Lung (tissue), 12 donors: ENCODE data around the gene CNTNAP5. TPM values are rescaled to one million over a fixed set of nuclear protein-coding genes. Genes with fewer than 3 reads are reported as not detected.

Source experiments
- ATAC-seq: fragments of 200-7000 bp; cut with Tn5 transposase; one replicate; pipeline ENCODE4 v1.9.1; 2020; ENCODE audit warnings: moderate number of reproducible peaks; ENCODE audit not compliant: insufficient read depth, low FRiP score
- DNase-seq, 3 donors: peaks; one replicate each; pipeline ENCODE4 v3.0.0-alpha.2; 2013 to 2017
- H3K27ac ChIP-seq, 2 donors: one replicate each; pipeline ENCODE4 v1.5.1; 2013; ENCODE audit warnings: mild to moderate bottlenecking in 2 of 2, moderate library complexity in 2 of 2, control low read depth in 1 of 2, inconsistent platforms in 1 of 2, low read depth in 1 of 2, low read length in 1 of 2
- H3K27me3 ChIP-seq, 3 donors: one replicate each; pipeline ENCODE4 v1.5.1; 2013; ENCODE audit warnings: low read length in 2 of 3; ENCODE audit not compliant: control insufficient read depth in 3 of 3, insufficient read depth in 3 of 3
- H3K36me3 ChIP-seq, 4 donors: one replicate each; pipeline ENCODE4 v1.5.1; 2013; ENCODE audit warnings: low read length in 4 of 4, mild to moderate bottlenecking in 1 of 4, moderate library complexity in 1 of 4; ENCODE audit not compliant: control insufficient read depth in 4 of 4, insufficient read depth in 4 of 4
- H3K4me1 ChIP-seq, 5 donors: one replicate each; pipeline ENCODE4 v1.5.1; 2013; ENCODE audit warnings: low read length in 5 of 5, mild to moderate bottlenecking in 2 of 5, moderate library complexity in 1 of 5; ENCODE audit not compliant: control insufficient read depth in 5 of 5, insufficient read depth in 5 of 5
- H3K4me3 ChIP-seq: one replicate; pipeline ENCODE4 v1.5.1; 2013; ENCODE audit warnings: mild to moderate bottlenecking, control low read depth, moderate library complexity
- H3K9ac ChIP-seq, 2 donors: one replicate each; pipeline ENCODE4 v1.5.1; 2013; ENCODE audit warnings: low read length in 2 of 2, control low read depth in 1 of 2; ENCODE audit not compliant: insufficient read depth in 1 of 2
- H3K9me3 ChIP-seq, 4 donors: one replicate each; pipeline ENCODE4 v1.5.1; 2013; ENCODE audit warnings: low read length in 3 of 4, mild to moderate bottlenecking in 1 of 4, moderate library complexity in 1 of 4; ENCODE audit not compliant: control insufficient read depth in 4 of 4, insufficient read depth in 3 of 4
- WGBS, 2 donors: extraction: QIAGEN DNeasy Blood & Tissue Kit; methylation state at CpG; one replicate each; pipeline ENCODE4 v1.1.7; 2013; 5-methylcytosine and 5-hydroxymethylcytosine counted together
- polyA plus RNA-seq, 2 donors: library from polyadenylated mRNA; stranded (reverse); fragments of 200-250 nt; gene quantifications; one replicate each; pipeline ENCODE4 v1.2.1, GENCODE V29; 2013
- total RNA-seq, 2 donors: library from RNA; depleted of rRNA in 1 of 2; stranded (reverse); fragments of >200 nt in 1 of 2; gene quantifications; one replicate each; pipeline ENCODE4 v1.2.1, GENCODE V29; 2014 to 2021
- TF ChIP-seq, protein P1 (sequence below): IDR thresholded peaks from 2 replicates; pipeline ENCODE4 v1.5.1; 2012; ENCODE audit warnings: mild to moderate bottlenecking; ENCODE audit errors: control extremely low read depth, extremely low read depth
- donor health status: control.
- donor health status: control.
- donor health status: Bipolar disorder and iron deficiency.
- donor health status: healthy.
- donor health status: DM: yes; HTN: yes; CAD: no.

CNTNAP5 gene
- total and polyA plus RNA-seq, 4 donors, result 0.03 to 0.06 TPM; not detected in 2

DNA sequence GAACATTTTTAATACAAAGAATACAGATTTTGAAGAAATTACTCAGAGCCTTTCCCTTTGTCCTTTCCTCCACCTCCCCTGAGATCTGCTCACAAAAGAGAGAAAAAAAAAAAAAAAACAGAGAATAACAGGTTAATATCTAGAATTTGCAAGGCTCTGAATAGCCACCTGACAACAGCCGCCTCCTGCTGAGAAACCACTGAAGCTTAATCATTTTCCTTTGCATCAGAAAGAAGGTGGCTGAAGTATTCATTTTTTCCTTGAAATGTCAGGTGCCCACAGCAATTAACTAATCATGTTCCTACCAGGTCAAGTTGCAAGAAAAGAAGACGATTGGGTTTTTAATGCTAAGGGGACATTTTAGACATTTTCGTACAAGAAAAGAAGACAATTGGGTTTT is 21.2 kb downstream of the CNTNAP5 start:
- DNase-seq (no peak), ATAC-seq (no peak)
- no peaks in the 10 kb centered on the region for H3K9me3 ChIP-seq
- no peak overlapping the region for H3K9ac ChIP-seq
- TF ChIP-seq, protein P1, sequence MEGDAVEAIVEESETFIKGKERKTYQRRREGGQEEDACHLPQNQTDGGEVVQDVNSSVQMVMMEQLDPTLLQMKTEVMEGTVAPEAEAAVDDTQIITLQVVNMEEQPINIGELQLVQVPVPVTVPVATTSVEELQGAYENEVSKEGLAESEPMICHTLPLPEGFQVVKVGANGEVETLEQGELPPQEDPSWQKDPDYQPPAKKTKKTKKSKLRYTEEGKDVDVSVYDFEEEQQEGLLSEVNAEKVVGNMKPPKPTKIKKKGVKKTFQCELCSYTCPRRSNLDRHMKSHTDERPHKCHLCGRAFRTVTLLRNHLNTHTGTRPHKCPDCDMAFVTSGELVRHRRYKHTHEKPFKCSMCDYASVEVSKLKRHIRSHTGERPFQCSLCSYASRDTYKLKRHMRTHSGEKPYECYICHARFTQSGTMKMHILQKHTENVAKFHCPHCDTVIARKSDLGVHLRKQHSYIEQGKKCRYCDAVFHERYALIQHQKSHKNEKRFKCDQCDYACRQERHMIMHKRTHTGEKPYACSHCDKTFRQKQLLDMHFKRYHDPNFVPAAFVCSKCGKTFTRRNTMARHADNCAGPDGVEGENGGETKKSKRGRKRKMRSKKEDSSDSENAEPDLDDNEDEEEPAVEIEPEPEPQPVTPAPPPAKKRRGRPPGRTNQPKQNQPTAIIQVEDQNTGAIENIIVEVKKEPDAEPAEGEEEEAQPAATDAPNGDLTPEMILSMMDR, result no peak
- H3K27me3 ChIP-seq, result no peaks in the 10 kb centered on the region
- no peak overlapping the region for H3K27ac ChIP-seq
- 82% methylated on average over 3 of the region's 3 CpGs for WGBS, 2 donors
- no peak overlapping the region for H3K4me3 ChIP-seq
- H3K4me1 ChIP-seq, result no peaks in the 10 kb centered on the region
- H3K36me3 ChIP-seq, result no peaks in the 10 kb centered on the region

DNA sequence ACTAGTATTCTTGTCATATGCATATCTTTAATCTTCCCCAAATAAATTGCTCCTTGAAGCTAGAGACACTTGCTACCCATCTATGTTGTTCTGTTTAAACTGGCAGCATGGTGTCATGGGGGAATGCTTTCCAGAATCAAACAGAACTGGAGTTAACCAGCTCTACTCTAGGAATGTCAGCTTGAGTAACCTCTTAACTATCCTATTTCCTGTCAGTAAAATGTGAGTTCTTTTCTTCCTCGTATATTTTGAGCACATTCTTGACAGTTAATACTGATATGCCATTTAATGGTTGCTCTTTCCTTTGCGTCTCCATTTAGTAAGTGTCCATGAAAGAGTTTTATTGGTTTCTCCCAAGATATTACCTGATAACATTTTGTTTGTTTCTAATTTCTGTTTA is 23.0 kb downstream of the CNTNAP5 start:
- Histone ChIP-seq H3K9ac (no peak overlapping the region), H3K27me3 (no peaks in the 10 kb centered on the region), H3K36me3 (no peaks in the 10 kb centered on the region), H3K4me1 (no peaks in the 10 kb centered on the region), H3K27ac (no peak overlapping the region), H3K9me3 (no peaks in the 10 kb centered on the region), H3K4me3 (no peak overlapping the region)
- ATAC-seq, result no peak
- DNase-seq, result no peak
- TF ChIP-seq, protein P1, result no peak
- WGBS, 2 donors, result 52 to 65% methylated on average over 2 of the region's 2 CpGs

DNA sequence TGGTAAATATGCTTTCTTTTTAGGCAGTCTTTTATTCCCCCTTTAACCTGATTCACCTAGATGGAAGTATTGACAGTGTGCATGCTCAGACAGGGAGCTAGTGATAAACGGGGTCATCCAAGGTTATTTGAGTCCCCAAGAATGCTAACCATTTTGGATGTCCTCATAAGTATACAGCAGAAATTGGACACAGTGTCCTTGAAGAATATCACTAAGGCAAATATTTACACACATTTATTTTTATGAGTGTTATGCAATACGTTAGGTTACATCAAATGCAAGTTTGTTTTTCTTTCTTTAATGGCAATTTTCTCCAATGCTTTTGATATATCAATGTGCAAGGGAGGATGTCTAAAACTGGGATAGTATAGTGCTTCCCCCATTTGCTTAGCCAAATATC is 23.6 kb downstream of the CNTNAP5 start:
- 66 to 85% methylated on average over 2 of the region's 2 CpGs for WGBS, 2 donors
- Histone ChIP-seq H3K27ac (no peak overlapping the region), H3K4me1 (no peaks in the 10 kb centered on the region), H3K9me3 (no peaks in the 10 kb centered on the region), H3K4me3 (no peak overlapping the region), H3K27me3 (no peaks in the 10 kb centered on the region), H3K36me3 (no peaks in the 10 kb centered on the region), H3K9ac (no peak overlapping the region)
- no peak for ATAC-seq
- TF ChIP-seq, protein P1, result no peak
- DNase-seq, result no peak

DNA sequence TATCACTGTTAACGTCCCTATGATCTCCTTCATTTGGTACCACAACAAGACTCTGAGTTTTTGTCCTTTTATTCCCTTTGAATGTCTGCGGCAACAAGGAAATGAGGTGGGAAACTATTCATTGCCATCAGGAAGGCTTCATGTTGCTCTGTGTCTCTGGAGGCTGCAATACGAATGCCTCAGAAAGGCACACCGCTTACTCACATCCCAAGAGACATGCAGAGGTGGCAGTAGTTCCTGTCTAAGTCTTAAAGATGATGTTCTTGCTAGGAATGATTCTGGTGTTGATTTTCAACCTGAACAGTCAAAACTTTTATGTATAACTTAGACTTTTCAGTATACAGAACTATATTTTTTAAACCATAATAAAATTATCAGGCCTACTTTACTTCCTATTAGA is 24.0 kb downstream of the CNTNAP5 start:
- WGBS, 2 donors, result 81% methylated on average over 4 of the region's 4 CpGs
- no peaks in the 10 kb centered on the region for H3K27me3 ChIP-seq
- no peaks in the 10 kb centered on the region for H3K4me1 ChIP-seq
- H3K36me3 ChIP-seq, result no peaks in the 10 kb centered on the region
- no peak overlapping the region for H3K27ac ChIP-seq
- DNase-seq, result no peak
- H3K4me3 ChIP-seq, result no peak overlapping the region
- H3K9me3 ChIP-seq, result no peaks in the 10 kb centered on the region
- no peak overlapping the region for H3K9ac ChIP-seq
- ATAC-seq, result no peak
- TF ChIP-seq, protein P1, result no peak
